ENCODE data around the gene C16orf89. TPM values are rescaled to one million over a fixed set of nuclear protein-coding genes. Genes with fewer than 3 reads are reported as not detected.

The C16orf89 gene
- total RNA-seq, 4 donors from 2014 or later = 0.62 to 21.0 (median 7.7) TPM

- Histone ChIP-seq H3K36me3 (no peaks in the 10 kb centered on the region), H3K27ac (no peak overlapping the region), H3K4me1 (no peaks in the 10 kb centered on the region), H3K9me3 (no peaks in the 10 kb centered on the region), H3K4me3 (no peak overlapping the region), H3K27me3 (peaks cover 23% of the 10 kb centered on the region)
- TF ChIP-seq POLR2A (IDR thresholded peaks at IDR 0.05) (no peak), CTCF (IDR thresholded peaks at IDR 0.05) (no peak), POLR2AphosphoS5 (IDR thresholded peaks at IDR 0.05) (no peak), EP300 (IDR thresholded peaks at IDR 0.05) (no peak)
- no peak for ATAC-seq
- 80% methylated on average over 2 of the region's 6 CpGs; no CpG with 5 or more reads in 1 of the 2 donors for WGBS, 2 donors (ENCODE audit: low coverage in 1 of 2)
Observed at GRCh38 chr16:5016967-5017677, 48.6 kb downstream of the C16orf89 start.

- ATAC-seq = no peak
- Histone ChIP-seq H3K27me3 (peaks cover 23% of the 10 kb centered on the region), H3K4me1 (no peaks in the 10 kb centered on the region), H3K4me3 (no peak overlapping the region), H3K36me3 (no peaks in the 10 kb centered on the region), H3K27ac (no peak overlapping the region), H3K9me3 (no peaks in the 10 kb centered on the region)
- no CpG with 5 or more reads among the region's 4 CpGs for WGBS, 2 donors (ENCODE audit: low coverage in 1 of 2)
- TF ChIP-seq POLR2A (IDR thresholded peaks at IDR 0.05) (no peak), CTCF (IDR thresholded peaks at IDR 0.05) (no peak), EP300 (IDR thresholded peaks at IDR 0.05) (no peak), POLR2AphosphoS5 (IDR thresholded peaks at IDR 0.05) (no peak)
Observed at GRCh38 chr16:5015887-5016286, 49.9 kb downstream of the C16orf89 start.

GRCh38 chr16:5015351-5015750, 50.4 kb downstream of the C16orf89 start:
- no peak for ATAC-seq
- no peak for TF ChIP-seq EP300 (IDR thresholded peaks at IDR 0.05)
- TF ChIP-seq POLR2AphosphoS5 (IDR thresholded peaks at IDR 0.05) = no peak
- no peak for TF ChIP-seq CTCF (IDR thresholded peaks at IDR 0.05)
- no peak for TF ChIP-seq POLR2A (IDR thresholded peaks at IDR 0.05)
- WGBS, 2 donors (ENCODE audit: low coverage in 1 of 2) = 40 to 63% methylated on average over 2 to 3 of the region's 4 CpGs

GRCh38 chr16:5012887-5013286, 52.9 kb downstream of the C16orf89 start:
- WGBS, 2 donors (ENCODE audit: low coverage in 1 of 2) = no CpG with 5 or more reads among the region's 6 CpGs
- Histone ChIP-seq H3K27ac (no peak overlapping the region), H3K9me3 (no peaks in the 10 kb centered on the region), H3K36me3 (no peaks in the 10 kb centered on the region), H3K4me3 (no peak overlapping the region), H3K27me3 (peaks cover 24% of the 10 kb centered on the region), H3K4me1 (no peaks in the 10 kb centered on the region)
- ATAC-seq = no peak
- no peak for TF ChIP-seq POLR2A (IDR thresholded peaks at IDR 0.05)
- no peak for TF ChIP-seq EP300 (IDR thresholded peaks at IDR 0.05)
- TF ChIP-seq POLR2AphosphoS5 (IDR thresholded peaks at IDR 0.05) = no peak
- no peak for TF ChIP-seq CTCF (IDR thresholded peaks at IDR 0.05)

More at GRCh38 chr16:5015351-5015750, 50.4 kb downstream of the C16orf89 start:
- no peaks in the 10 kb centered on the region for H3K4me1 ChIP-seq
- no peak overlapping the region for H3K27ac ChIP-seq
- no peaks in the 10 kb centered on the region for H3K36me3 ChIP-seq
- no peaks in the 10 kb centered on the region for H3K9me3 ChIP-seq
- peaks cover 23% of the 10 kb centered on the region for H3K27me3 ChIP-seq
- no peak overlapping the region for H3K4me3 ChIP-seq

- no peak overlapping the region for H3K27ac ChIP-seq
- H3K4me1 ChIP-seq = no peaks in the 10 kb centered on the region
- H3K27me3 ChIP-seq = peaks cover 24% of the 10 kb centered on the region
- ATAC-seq = no peak
- H3K36me3 ChIP-seq = no peaks in the 10 kb centered on the region
- no peak for TF ChIP-seq POLR2A (IDR thresholded peaks at IDR 0.05)
- TF ChIP-seq POLR2AphosphoS5 (IDR thresholded peaks at IDR 0.05) = no peak
- no peak for TF ChIP-seq EP300 (IDR thresholded peaks at IDR 0.05)
- no peak for TF ChIP-seq CTCF (IDR thresholded peaks at IDR 0.05)
- WGBS, 2 donors (ENCODE audit: low coverage in 1 of 2) = 44 to 54% methylated on average over 2 of the region's 4 CpGs
- no peak overlapping the region for H3K4me3 ChIP-seq
- no peaks in the 10 kb centered on the region for H3K9me3 ChIP-seq
Observed at GRCh38 chr16:5011637-5012036, 54.1 kb downstream of the C16orf89 start.
